ENCODE data around the gene ZNF692.

The ZNF692 gene

GRCh38 chr1:248858891-248859889 lies at the start of gene ZNF692:
Gene ZNF692 (minus strand): TSS chr1:248859085. CDS start chr1:248858309, 776 bp downstream.
- H3K4me3 ChIP-seq (ENCODE audit: severe bottlenecking): peak within 1 kb of the TSS; percentile 49
- DNase-seq (ENCODE audit: low spot score) (peak; percentile 93), ATAC-seq (ENCODE audit: low read depth) (peak; percentile 85)
- no peaks in the 10 kb centered on the region for H3K27me3 ChIP-seq (ENCODE audit: insufficient read depth, poor library complexity, severe bottlenecking)
- no peak for TF ChIP-seq CTCF (IDR thresholded peaks at IDR 0.05; ENCODE audit: poor library complexity, severe bottlenecking)
- H3K9me3 ChIP-seq (ENCODE audit: severe bottlenecking): no peaks in the 10 kb centered on the region
- peak within 1 kb of the TSS; percentile 62 for H3K27ac ChIP-seq (ENCODE audit: poor library complexity, severe bottlenecking)
- H3K4me1 ChIP-seq (ENCODE audit: insufficient read depth, poor library complexity, severe bottlenecking): no peaks in the 10 kb centered on the region
- H3K36me3 ChIP-seq (ENCODE audit: low read depth): peaks cover 18% of the 10 kb centered on the region

GRCh38 chr1:248906753-248907661 lies 48.1 kb upstream of the ZNF692 start:
- no peaks in the 10 kb centered on the region for H3K36me3 ChIP-seq (ENCODE audit: low read depth)
- H3K27me3 ChIP-seq (ENCODE audit: insufficient read depth, poor library complexity, severe bottlenecking): no peaks in the 10 kb centered on the region
- H3K4me3 ChIP-seq (ENCODE audit: severe bottlenecking): peak overlapping the region; percentile 56
- ATAC-seq (ENCODE audit: low read depth): peak; percentile 6; the same call in 2 of the 3 replicates
- DNase-seq (ENCODE audit: low spot score): no peak
- no peaks in the 10 kb centered on the region for H3K9me3 ChIP-seq (ENCODE audit: severe bottlenecking)
- TF ChIP-seq CTCF (IDR thresholded peaks at IDR 0.05; ENCODE audit: poor library complexity, severe bottlenecking): no peak
- no peak overlapping the region for H3K27ac ChIP-seq (ENCODE audit: poor library complexity, severe bottlenecking)
- no peaks in the 10 kb centered on the region for H3K4me1 ChIP-seq (ENCODE audit: insufficient read depth, poor library complexity, severe bottlenecking)

DNA sequence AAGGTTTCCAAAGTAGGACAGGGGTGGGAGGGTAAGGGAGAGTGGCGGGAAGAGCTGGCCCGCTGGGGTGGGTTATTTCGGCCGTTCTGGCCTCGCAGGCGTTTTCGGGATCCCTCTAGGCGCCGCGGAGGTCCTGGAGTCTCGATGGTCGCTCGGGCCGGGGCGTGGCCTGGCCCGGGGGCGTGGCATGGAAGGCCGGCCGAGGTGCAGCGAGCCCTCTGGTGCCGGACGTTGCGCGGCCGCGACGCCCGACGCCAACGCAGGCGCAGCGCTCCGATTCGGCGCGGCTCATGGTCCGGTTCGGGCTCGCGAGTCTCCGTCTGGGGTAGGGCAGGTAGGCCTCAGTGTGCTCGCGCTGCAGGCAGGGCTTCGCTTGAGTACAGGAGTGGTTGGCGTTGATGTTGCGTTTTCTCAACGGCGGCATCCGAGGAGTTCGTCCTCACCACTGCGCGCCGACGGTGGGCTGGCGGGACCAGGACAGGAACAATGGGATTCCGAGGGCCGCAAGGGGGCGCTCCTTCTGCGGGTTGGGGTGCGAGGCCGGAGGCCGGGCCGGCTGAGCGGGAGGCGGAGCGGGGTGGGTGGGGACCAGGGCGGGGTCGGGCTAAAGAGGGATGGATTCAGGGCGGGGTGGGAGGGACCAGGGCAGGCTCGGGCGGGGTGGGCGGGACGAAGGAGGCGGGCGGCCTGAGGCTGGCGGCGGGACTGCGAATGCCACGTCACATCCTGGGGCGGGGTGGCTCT lies 47.3 kb upstream of the ZNF692 start, which contains the start of gene PGBD2:
TSS of gene PGBD2 (plus strand) at position 227 of the 744 bp plus-strand sequence. CDS start 7,628 bp downstream, outside the sequence.
- Histone ChIP-seq H3K4me3 (ENCODE audit: severe bottlenecking) (peak within 1 kb of the TSS; percentile 56), H3K36me3 (ENCODE audit: low read depth) (no peaks in the 10 kb centered on the region), H3K27ac (ENCODE audit: poor library complexity, severe bottlenecking) (peak within 1 kb of the TSS; percentile 38), H3K9me3 (ENCODE audit: severe bottlenecking) (no peaks in the 10 kb centered on the region), H3K4me1 (ENCODE audit: insufficient read depth, poor library complexity, severe bottlenecking) (no peaks in the 10 kb centered on the region), H3K27me3 (ENCODE audit: insufficient read depth, poor library complexity, severe bottlenecking) (no peaks in the 10 kb centered on the region)
- peak; percentile 64 for TF ChIP-seq CTCF (IDR thresholded peaks at IDR 0.05; ENCODE audit: poor library complexity, severe bottlenecking)
- ATAC-seq (ENCODE audit: low read depth): peak; percentile 91
- DNase-seq (ENCODE audit: low spot score): peak; percentile 87

DNA sequence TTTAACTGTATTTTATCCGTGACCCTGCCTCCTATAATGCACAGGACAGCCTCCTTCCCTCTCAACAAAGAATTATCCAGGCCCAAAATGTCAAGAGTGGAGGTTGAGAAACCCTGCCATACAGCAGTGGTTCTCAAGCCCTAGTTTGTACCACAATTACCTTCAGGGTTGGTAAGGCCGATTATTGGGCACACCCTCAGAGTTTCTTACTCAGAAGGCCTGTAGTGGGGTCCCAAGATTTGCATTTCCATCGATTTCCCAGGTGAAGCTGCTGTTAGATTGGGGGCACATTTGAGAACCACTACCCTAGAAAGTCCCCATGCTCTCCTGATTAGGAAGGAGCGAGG lies 46.8 kb upstream of the ZNF692 start:
- Histone ChIP-seq H3K27ac (ENCODE audit: poor library complexity, severe bottlenecking) (peak overlapping the region; percentile 38), H3K9me3 (ENCODE audit: severe bottlenecking) (no peaks in the 10 kb centered on the region), H3K27me3 (ENCODE audit: insufficient read depth, poor library complexity, severe bottlenecking) (no peaks in the 10 kb centered on the region), H3K4me3 (ENCODE audit: severe bottlenecking) (peak overlapping the region; percentile 56), H3K36me3 (ENCODE audit: low read depth) (no peaks in the 10 kb centered on the region), H3K4me1 (ENCODE audit: insufficient read depth, poor library complexity, severe bottlenecking) (no peaks in the 10 kb centered on the region)
- ATAC-seq (ENCODE audit: low read depth) (no peak), DNase-seq (ENCODE audit: low spot score) (no peak)
- TF ChIP-seq CTCF (IDR thresholded peaks at IDR 0.05; ENCODE audit: poor library complexity, severe bottlenecking): no peak
